KMS-11 (cell line): ENCODE measurements around the gene CCR4.

Source experiments
- H2AFZ ChIP-seq: fragments of 200-600 bp; sonication (generic); 2 replicates; pipeline ENCODE4 v1.6.1; 2016; ENCODE audit warnings: antibody characterized with exemption, mixed run types, low read depth
- H3K27ac ChIP-seq: fragments of 200-600 bp; sonication (generic); 2 replicates; pipeline ENCODE4 v1.6.1; 2016; ENCODE audit warnings: mild to moderate bottlenecking, mixed run types
- H3K27me3 ChIP-seq: fragments of 200-600 bp; sonication (generic); 2 replicates; pipeline ENCODE4 v1.6.1; 2017; ENCODE audit warnings: mild to moderate bottlenecking, low read depth, mixed run types, moderate library complexity; ENCODE audit not compliant: insufficient read depth
- H3K36me3 ChIP-seq: fragments of 200-600 bp; sonication (generic); 2 replicates; pipeline ENCODE4 v1.6.1; 2017; ENCODE audit warnings: mild to moderate bottlenecking, mixed run types; ENCODE audit not compliant: insufficient read depth
- H3K4me1 ChIP-seq: fragments of 200-600 bp; sonication (generic); 2 replicates; pipeline ENCODE4 v1.6.1; 2016; ENCODE audit warnings: mild to moderate bottlenecking, low read depth, mixed run types; ENCODE audit not compliant: poor library complexity, severe bottlenecking
- H3K4me2 ChIP-seq: fragments of 200-600 bp; sonication (generic); 2 replicates; pipeline ENCODE4 v1.7.0; 2016; ENCODE audit warnings: mild to moderate bottlenecking, mixed run types
- H3K4me3 ChIP-seq: fragments of 200-600 bp; sonication (generic); IDR thresholded peaks from 2 replicates; pipeline ENCODE4 v1.6.1; 2017; ENCODE audit warnings: low read depth, low read length, mixed read lengths; ENCODE audit not compliant: insufficient read depth
- H3K79me2 ChIP-seq: fragments of 200-600 bp; sonication (generic); 2 replicates; pipeline ENCODE4 v1.6.1; 2016; ENCODE audit warnings: low read depth, mixed run types; ENCODE audit not compliant: insufficient read depth
- H3K9ac ChIP-seq: fragments of 200-600 bp; sonication (generic); 2 replicates; pipeline ENCODE4 v1.6.1; 2016; ENCODE audit warnings: mild to moderate bottlenecking, mixed run types
- H4K20me1 ChIP-seq: fragments of 200-600 bp; sonication (generic); 2 replicates; pipeline ENCODE4 v1.6.1; 2016; ENCODE audit warnings: mild to moderate bottlenecking, mixed run types; ENCODE audit not compliant: insufficient read depth
- TF ChIP-seq, protein P1 (sequence below): fragments of 200-600 bp; sonication (generic); conservative IDR thresholded peaks from 2 replicates; pipeline ENCODE4 v1.6.1; 2017; ENCODE audit warnings: low read depth, mild to moderate bottlenecking, antibody characterized with exemption, low read length, moderate library complexity, mixed read lengths

CCR4 gene

GRCh38 chr3:32998631-32999451, 47.4 kb downstream of the CCR4 start:
- Histone ChIP-seq H3K4me2 (no peak overlapping the region), H3K4me1 (no peaks in the 10 kb centered on the region), H3K27ac (no peak overlapping the region), H3K4me3 (no peak overlapping the region), H3K79me2 (no peaks in the 10 kb centered on the region), H3K36me3 (no peaks in the 10 kb centered on the region), H3K9ac (no peak overlapping the region), H2AFZ (no peak overlapping the region), H3K27me3 (no peaks in the 10 kb centered on the region), H4K20me1 (no peaks in the 10 kb centered on the region)
- TF ChIP-seq, protein P1, sequence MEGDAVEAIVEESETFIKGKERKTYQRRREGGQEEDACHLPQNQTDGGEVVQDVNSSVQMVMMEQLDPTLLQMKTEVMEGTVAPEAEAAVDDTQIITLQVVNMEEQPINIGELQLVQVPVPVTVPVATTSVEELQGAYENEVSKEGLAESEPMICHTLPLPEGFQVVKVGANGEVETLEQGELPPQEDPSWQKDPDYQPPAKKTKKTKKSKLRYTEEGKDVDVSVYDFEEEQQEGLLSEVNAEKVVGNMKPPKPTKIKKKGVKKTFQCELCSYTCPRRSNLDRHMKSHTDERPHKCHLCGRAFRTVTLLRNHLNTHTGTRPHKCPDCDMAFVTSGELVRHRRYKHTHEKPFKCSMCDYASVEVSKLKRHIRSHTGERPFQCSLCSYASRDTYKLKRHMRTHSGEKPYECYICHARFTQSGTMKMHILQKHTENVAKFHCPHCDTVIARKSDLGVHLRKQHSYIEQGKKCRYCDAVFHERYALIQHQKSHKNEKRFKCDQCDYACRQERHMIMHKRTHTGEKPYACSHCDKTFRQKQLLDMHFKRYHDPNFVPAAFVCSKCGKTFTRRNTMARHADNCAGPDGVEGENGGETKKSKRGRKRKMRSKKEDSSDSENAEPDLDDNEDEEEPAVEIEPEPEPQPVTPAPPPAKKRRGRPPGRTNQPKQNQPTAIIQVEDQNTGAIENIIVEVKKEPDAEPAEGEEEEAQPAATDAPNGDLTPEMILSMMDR, result no peak

DNA sequence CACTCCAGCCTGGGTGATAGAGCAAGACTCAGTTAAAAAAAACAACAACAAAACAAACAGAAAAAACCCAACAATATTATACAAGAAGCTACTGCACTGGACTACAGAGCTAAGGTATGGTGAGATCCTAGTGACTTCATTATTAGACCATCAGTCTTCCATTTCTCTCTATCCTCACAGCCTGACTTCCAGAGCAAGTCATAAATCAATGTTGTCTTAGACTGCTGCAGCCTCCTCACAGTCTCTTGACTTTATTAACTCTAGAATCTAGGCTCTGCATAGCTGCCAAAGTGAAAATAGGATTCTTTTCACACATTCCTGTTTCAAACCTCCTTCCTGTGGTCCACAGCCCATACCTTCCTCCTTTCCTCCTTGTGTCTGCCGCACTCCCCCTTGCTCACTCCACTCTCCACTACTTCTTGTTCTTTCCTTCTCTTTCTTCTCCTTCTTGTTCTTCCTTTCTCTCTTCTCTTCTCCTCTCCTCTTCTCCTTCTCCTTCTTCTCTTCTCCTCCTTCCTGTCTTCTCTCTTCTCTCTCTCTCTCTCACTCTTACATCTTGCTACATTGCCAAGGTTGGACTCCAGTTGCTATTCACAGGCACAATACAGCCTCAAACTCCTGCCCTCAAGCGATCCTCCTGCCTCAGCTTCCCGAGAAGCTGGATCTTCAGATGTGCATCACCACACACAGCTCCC, 49.4 kb downstream of the CCR4 start:
- Histone ChIP-seq H3K4me2 (no peak overlapping the region), H3K27ac (no peak overlapping the region), H3K27me3 (no peaks in the 10 kb centered on the region), H4K20me1 (no peaks in the 10 kb centered on the region), H2AFZ (no peak overlapping the region), H3K79me2 (no peaks in the 10 kb centered on the region), H3K36me3 (no peaks in the 10 kb centered on the region), H3K9ac (no peak overlapping the region), H3K4me3 (no peak overlapping the region), H3K4me1 (no peaks in the 10 kb centered on the region)
- TF ChIP-seq, protein P1, result no peak

GRCh38 chr3:33001889-33002288, 50.4 kb downstream of the CCR4 start:
- Histone ChIP-seq H4K20me1 (no peaks in the 10 kb centered on the region), H3K36me3 (no peaks in the 10 kb centered on the region), H3K4me1 (no peaks in the 10 kb centered on the region), H3K27ac (no peak overlapping the region), H3K27me3 (no peaks in the 10 kb centered on the region), H3K4me2 (no peak overlapping the region), H3K9ac (no peak overlapping the region), H3K4me3 (no peak overlapping the region), H3K79me2 (no peaks in the 10 kb centered on the region), H2AFZ (no peak overlapping the region)
- TF ChIP-seq, protein P1, result no peak

- Histone ChIP-seq H3K27me3 (no peaks in the 10 kb centered on the region), H3K4me1 (no peaks in the 10 kb centered on the region), H3K4me3 (no peak overlapping the region), H3K79me2 (no peaks in the 10 kb centered on the region), H3K27ac (no peak overlapping the region), H3K36me3 (no peaks in the 10 kb centered on the region), H4K20me1 (no peaks in the 10 kb centered on the region), H3K4me2 (no peak overlapping the region), H3K9ac (no peak overlapping the region), H2AFZ (no peak overlapping the region)
- TF ChIP-seq, protein P1, result no peak
Measured at GRCh38 chr3:33003308-33003707, 51.9 kb downstream of the CCR4 start.
